Stimulated activated memory B cell treated with anti-CD40 and anti-IgM and Interleukin-4, amounts not matched to agents 10 μg/mL and 1 μg/mL and 100 μg/mL, for 72 hours (primary cell): ENCODE measurements around the gene KLHDC4.
"Not testable (repeated sequence)": the region's sequence is repeated elsewhere in the genome, so short reads cannot be mapped to it uniquely, and the experiment has no call there.

ENCODE experiments used
- ATAC-seq: fragments of 150-1000 bp; cut with Tn5 transposase; 2 replicates; pipeline ENCODE4 v1.10.0; 2021
- H3K27ac Mint-ChIP-seq: one replicate; pipeline ENCODE4 v1.8.0; 2022; ENCODE audit warnings: mild to moderate bottlenecking, mixed read lengths
- H3K27me3 Mint-ChIP-seq: one replicate; pipeline ENCODE4 v1.8.0; 2022; ENCODE audit warnings: mixed read lengths
- H3K36me3 Mint-ChIP-seq: one replicate; pipeline ENCODE4 v1.8.0; 2022; ENCODE audit warnings: mixed read lengths
- H3K4me1 Mint-ChIP-seq: one replicate; pipeline ENCODE4 v1.8.0; 2022; ENCODE audit warnings: mixed read lengths
- H3K4me3 Mint-ChIP-seq: one replicate; pipeline ENCODE4 v1.8.0; 2022; ENCODE audit warnings: mild to moderate bottlenecking, moderate library complexity, mixed read lengths
- H3K9me3 Mint-ChIP-seq: one replicate; pipeline ENCODE4 v1.8.0; 2022; ENCODE audit warnings: mixed read lengths

The KLHDC4 gene

DNA sequence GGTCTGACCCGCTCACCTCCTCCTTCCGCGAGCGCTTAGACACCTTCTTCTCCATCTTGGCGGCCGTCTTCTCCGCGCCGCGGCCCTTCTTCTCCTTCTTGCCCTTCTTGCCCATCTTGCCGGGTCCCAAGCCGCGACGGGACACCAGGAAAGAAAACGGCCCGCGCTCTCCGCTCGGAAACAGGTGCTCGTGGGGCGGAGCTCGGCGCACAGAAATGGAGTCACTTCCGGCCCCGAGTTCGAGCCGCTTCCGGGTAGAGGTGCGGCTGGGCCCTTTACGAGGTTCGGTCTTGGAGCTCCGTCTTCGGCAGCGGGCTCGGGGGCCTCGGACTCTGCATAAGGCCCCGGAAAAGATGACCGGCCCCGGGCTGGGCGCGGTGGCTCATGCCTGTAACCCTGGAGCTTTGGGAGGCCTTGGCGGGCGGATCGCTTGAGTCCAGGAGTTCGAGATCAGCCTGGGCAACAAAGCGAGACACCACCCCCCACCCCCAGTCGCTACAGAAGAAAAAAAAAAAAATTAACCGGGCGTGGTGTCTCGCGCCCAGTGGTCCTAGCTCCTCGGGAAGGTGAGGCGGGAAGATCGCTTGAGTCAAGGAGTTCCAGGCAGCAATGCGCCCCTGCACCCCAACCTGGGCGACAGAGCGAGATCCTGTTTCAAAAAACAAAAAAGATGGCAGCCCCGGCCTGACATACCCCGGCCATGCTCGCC lies at the start of gene KLHDC4:
Gene KLHDC4, minus strand, starts transcription at position 211 of the 709 bp plus-strand sequence. Its CDS starts 96 bp downstream, at position 115.
- H3K27me3 Mint-ChIP-seq = peaks cover 4% of the 10 kb centered on the region
- H3K4me3 Mint-ChIP-seq = peak within 1 kb of the TSS; percentile 93
- peaks cover 45% of the 10 kb centered on the region for H3K4me1 Mint-ChIP-seq
- peaks cover 9% of the 10 kb centered on the region for H3K36me3 Mint-ChIP-seq
- peak within 1 kb of the TSS; percentile 99 for H3K27ac Mint-ChIP-seq
- no peaks in the 10 kb centered on the region for H3K9me3 Mint-ChIP-seq
- ATAC-seq = peak; percentile 94

GRCh38 chr16:87815567-87815966 lies 49.8 kb upstream of the KLHDC4 start:
- peaks cover 6% of the 10 kb centered on the region for H3K9me3 Mint-ChIP-seq
- peaks cover 23% of the 10 kb centered on the region for H3K4me1 Mint-ChIP-seq
- H3K27me3 Mint-ChIP-seq = no peaks in the 10 kb centered on the region

DNA sequence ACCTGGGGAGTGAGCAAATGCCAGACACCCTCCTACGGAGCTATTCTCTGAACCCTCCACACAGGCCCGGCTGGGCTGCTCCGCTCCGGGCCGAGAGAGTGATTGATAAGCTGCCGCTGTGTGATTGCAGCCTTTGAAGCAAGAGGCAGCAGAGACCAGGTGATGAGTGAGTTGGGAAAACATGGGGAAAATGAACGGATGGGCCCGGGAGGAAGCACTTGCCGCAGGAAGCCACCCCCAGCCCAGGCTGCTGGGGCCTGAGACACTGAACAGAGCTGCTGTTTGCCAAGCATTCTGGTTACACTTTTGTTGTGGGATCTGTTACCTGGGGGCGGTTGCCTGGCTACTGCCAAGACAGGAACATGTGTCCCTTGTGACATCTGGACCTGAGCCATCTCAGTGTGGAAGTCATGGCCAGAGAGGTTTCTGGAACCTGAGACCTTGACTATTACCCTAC lies 46.4 kb upstream of the KLHDC4 start:
- Mint-ChIP-seq H3K9me3 (no peaks in the 10 kb centered on the region), H3K4me3 (no peak overlapping the region), H3K4me1 (peaks cover 51% of the 10 kb centered on the region), H3K27ac (peak overlapping the region; percentile 4), H3K27me3 (no peaks in the 10 kb centered on the region), H3K36me3 (no peaks in the 10 kb centered on the region)
- no peak for ATAC-seq

More at GRCh38 chr16:87815567-87815966, 49.8 kb upstream of the KLHDC4 start:
- no peak for ATAC-seq
- Mint-ChIP-seq H3K27ac (no peak overlapping the region), H3K4me3 (no peak overlapping the region), H3K36me3 (no peaks in the 10 kb centered on the region)

- Mint-ChIP-seq H3K4me3 (peak overlapping the region; percentile 35), H3K27ac (peak overlapping the region; percentile 90), H3K4me1 (peaks cover 59% of the 10 kb centered on the region)
- H3K27me3 Mint-ChIP-seq, H3K36me3 Mint-ChIP-seq, H3K9me3 Mint-ChIP-seq, ATAC-seq: not testable (repeated sequence)
These were observed 45.7 kb upstream of the KLHDC4 start for GRCh38 chr16:87811454-87811853.

DNA sequence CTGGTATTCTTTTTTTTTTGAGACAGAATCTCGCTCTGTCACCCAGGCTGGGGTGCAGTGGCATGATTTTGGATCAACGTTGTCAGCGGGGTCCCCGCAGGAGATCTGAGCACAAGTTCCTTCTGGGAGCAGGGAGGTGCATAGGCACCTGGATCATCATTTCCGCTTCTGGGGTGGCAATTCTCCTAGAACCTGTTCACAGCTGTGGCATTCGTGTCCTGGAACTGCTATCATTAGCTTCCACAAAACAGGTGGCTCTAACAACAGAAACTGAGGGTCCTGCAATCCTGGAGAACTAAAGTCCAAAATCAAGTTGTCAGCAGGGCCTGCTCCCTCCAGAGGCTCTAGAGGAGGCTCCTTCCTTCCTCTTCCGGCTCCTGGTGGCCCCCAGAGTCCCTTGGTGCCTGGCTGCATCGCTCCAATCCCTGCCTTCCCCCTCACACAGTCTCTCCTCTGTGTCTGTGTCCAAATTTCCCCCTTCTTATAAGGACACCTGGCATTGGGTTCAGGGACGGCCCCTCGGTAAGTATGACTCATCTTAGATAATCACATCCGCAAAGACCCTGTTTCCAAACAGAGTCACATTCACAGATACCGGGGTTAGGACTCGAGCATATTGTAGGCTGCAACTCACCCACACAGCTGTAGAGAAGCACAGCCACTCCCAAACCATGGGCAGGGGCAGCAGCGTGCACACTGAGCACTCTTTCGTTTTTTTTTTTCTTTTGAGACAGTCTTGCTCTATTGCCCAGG lies 43.5 kb upstream of the KLHDC4 start:
- Mint-ChIP-seq H3K27me3 (no peaks in the 10 kb centered on the region), H3K9me3 (no peaks in the 10 kb centered on the region), H3K36me3 (no peaks in the 10 kb centered on the region), H3K4me1 (peaks cover 66% of the 10 kb centered on the region), H3K4me3 (peak overlapping the region; percentile 55), H3K27ac (peak overlapping the region; percentile 90)
- peak; percentile 84 for ATAC-seq

- H3K4me3 Mint-ChIP-seq = no peak overlapping the region
- no peaks in the 10 kb centered on the region for H3K9me3 Mint-ChIP-seq
These were observed 42.3 kb upstream of the KLHDC4 start for GRCh38 chr16:87808108-87808507.

DNA sequence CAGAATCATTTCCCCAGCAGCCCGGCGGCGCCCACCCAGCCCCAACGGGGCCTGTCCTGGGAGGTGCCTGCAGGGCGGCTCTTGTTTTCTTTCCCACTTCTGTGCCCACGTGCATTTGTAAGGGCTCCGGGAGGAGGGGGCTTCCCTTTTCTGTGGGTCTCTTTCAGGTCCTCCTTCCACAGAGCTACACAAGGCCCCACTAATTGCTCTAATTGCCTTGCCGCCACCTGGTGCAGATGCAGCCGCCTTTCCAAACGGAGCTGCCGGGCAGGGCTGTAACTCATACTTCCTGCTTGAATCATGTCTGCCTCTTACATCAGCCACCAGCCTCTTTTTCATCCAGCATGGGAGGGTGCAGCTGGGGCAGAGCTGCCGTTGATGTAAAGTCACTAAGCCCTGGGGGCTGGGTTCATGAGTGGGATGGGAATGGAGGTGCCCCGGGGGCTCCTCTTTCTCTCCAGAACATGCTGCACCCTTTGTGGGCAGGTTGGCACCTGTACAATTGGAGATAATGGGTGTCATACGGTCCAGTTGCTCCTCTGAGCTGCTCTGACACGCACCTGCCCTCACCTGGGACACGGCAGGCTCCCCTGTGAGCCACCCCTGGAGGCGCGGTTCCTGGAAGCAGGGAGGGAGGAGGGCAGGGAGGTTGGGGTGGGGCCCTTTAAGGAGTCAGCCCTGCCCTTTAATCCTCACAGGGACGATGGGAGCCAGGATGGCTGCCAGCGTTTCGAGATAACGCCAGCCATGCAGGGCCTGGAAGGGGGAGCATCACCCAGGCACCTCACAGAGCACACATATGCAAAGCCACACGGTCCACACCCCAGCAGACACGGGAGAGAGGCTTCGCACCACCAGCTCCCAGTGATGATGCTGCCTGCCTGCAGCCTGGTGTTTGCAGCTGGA lies 41.1 kb upstream of the KLHDC4 start:
- H3K27me3 Mint-ChIP-seq = no peaks in the 10 kb centered on the region
- H3K4me3 Mint-ChIP-seq = peak overlapping the region; percentile 71
- H3K27ac Mint-ChIP-seq = peak overlapping the region; percentile 84
- H3K4me1 Mint-ChIP-seq = peaks cover 67% of the 10 kb centered on the region
- H3K9me3 Mint-ChIP-seq = no peaks in the 10 kb centered on the region
- ATAC-seq = peak; percentile 32
- H3K36me3 Mint-ChIP-seq = no peaks in the 10 kb centered on the region

More at GRCh38 chr16:87808108-87808507, 42.3 kb upstream of the KLHDC4 start:
- no peak for ATAC-seq
- Mint-ChIP-seq H3K27me3 (no peaks in the 10 kb centered on the region), H3K36me3 (no peaks in the 10 kb centered on the region), H3K27ac (peak overlapping the region; percentile 34), H3K4me1 (peaks cover 66% of the 10 kb centered on the region)

DNA sequence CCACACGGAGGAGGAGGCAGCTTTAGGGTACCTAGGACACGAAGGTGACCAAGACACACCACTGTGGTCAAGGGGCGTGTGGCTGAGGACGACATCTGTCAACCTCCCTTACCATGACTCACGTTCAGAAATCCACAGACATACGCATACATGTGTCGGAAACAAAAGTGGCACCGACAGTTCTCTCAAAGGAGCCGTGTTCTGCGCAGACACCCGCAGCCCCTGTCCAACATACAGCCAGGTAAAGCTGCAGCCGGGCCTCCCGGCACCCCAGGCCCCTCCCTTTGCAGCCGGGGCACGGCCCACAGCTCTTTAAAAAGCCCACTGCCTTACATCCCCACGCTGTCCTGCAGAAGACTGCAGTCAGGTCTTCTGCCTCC lies 40.5 kb upstream of the KLHDC4 start:
- Mint-ChIP-seq H3K27ac (peak overlapping the region; percentile 84), H3K4me1 (peaks cover 62% of the 10 kb centered on the region), H3K9me3 (no peaks in the 10 kb centered on the region), H3K27me3 (no peaks in the 10 kb centered on the region), H3K4me3 (peak overlapping the region; percentile 71), H3K36me3 (no peaks in the 10 kb centered on the region)
- no peak for ATAC-seq

GRCh38 chr16:87803385-87803784 lies 37.6 kb upstream of the KLHDC4 start:
- Mint-ChIP-seq H3K27ac (no peak overlapping the region), H3K4me1 (peaks cover 33% of the 10 kb centered on the region), H3K4me3 (no peak overlapping the region), H3K9me3 (no peaks in the 10 kb centered on the region), H3K36me3 (no peaks in the 10 kb centered on the region), H3K27me3 (no peaks in the 10 kb centered on the region)
- no peak for ATAC-seq

DNA sequence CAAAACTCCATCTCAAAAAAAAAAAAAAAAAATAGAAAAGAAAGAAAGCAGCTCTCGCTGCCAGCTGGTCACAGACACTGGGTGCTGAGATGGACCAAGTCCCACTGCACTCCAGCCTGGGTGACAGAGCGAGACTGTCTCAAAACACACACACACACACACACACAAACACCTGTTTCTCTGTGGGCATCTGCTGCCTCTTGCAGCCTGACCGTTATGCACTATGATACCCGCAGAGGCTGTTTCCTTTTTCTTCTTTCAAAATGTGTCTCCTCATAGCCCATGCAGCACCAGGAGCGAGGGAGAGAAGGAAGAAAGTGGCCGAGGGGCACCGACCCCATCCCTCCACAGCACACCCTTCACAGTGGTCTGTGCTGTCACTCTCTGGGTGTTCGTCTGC lies 36.9 kb upstream of the KLHDC4 start:
- peak; percentile 1 for ATAC-seq
- Mint-ChIP-seq H3K4me3 (no peak overlapping the region), H3K27me3 (no peaks in the 10 kb centered on the region), H3K27ac (peak overlapping the region; percentile 37), H3K4me1 (peaks cover 30% of the 10 kb centered on the region), H3K36me3 (no peaks in the 10 kb centered on the region), H3K9me3 (no peaks in the 10 kb centered on the region)

DNA sequence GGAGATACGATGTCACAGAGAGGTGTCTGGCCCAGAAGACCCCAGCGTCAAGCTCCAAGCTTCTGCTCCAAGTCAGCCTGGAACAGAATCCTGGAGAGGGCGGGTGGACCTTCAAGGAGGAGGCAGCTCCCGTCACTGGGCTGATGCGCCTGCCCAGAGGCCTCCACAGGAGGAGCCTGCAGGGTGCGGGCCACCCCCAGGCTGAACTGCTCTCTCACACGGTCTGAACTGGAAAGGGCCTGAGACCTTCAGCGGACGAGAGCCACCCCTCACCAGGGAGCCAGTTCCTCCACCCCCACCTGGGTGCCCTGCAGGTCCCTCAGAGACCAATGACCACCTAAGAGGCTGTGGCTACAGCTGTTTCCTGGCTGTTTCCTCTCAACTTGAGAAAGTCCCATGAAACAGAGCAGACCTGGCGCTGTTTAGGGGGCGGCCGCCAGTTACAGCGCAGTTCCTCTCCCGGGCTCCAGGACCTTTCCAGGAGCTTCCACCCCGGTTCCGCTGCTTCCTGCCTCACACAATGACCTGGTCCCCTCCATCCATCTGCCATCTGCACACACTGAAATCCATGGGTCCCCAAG lies 36.0 kb upstream of the KLHDC4 start:
- Mint-ChIP-seq H3K9me3 (no peaks in the 10 kb centered on the region), H3K4me1 (peaks cover 22% of the 10 kb centered on the region), H3K36me3 (no peaks in the 10 kb centered on the region), H3K4me3 (no peak overlapping the region), H3K27me3 (no peaks in the 10 kb centered on the region), H3K27ac (peak overlapping the region; percentile 37)
- ATAC-seq = no peak

GRCh38 chr16:87800497-87800896 lies 34.7 kb upstream of the KLHDC4 start:
- H3K27me3 Mint-ChIP-seq = no peaks in the 10 kb centered on the region
- H3K9me3 Mint-ChIP-seq = no peaks in the 10 kb centered on the region
- ATAC-seq = no peak
- H3K36me3 Mint-ChIP-seq = no peaks in the 10 kb centered on the region
- H3K4me3 Mint-ChIP-seq = no peak overlapping the region
- no peak overlapping the region for H3K27ac Mint-ChIP-seq
- peaks cover 12% of the 10 kb centered on the region for H3K4me1 Mint-ChIP-seq

- Mint-ChIP-seq H3K4me1 (no peaks in the 10 kb centered on the region), H3K36me3 (no peaks in the 10 kb centered on the region), H3K4me3 (no peak overlapping the region), H3K27ac (no peak overlapping the region), H3K9me3 (no peaks in the 10 kb centered on the region), H3K27me3 (no peaks in the 10 kb centered on the region)
- ATAC-seq = no peak
These were observed 29.6 kb upstream of the KLHDC4 start for GRCh38 chr16:87795336-87795735.

DNA sequence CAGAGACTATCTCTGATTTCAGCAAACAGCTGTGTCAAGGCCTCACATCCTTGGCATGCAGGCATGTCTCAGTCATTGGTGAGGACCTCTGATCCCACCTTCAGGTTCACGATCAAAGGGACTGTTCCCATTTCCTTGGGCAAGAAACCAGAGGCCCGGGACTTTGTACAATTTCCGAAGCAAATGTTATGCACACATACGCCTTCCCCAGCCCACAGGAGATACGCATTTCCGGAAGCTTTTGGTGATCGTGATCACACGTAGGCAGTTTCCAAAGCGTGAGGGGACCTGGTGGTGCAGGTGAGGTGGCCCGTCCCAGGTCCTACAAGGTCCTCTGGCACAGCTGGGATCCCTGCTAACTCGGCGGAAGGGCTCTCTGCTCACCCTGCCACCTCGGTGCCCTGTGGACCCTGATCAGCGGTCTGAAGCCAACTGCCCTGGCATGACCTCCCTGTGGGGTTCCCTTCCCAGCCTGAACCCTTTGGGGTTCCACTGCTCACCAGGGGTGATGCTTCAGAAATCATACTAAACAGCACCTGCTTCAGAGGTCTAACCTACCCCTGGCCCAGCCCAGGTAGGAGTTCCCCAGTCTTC lies 28.8 kb upstream of the KLHDC4 start:
- no peak for ATAC-seq
- H3K4me1 Mint-ChIP-seq = no peaks in the 10 kb centered on the region
- no peak overlapping the region for H3K27ac Mint-ChIP-seq
- H3K4me3 Mint-ChIP-seq = no peak overlapping the region
- no peaks in the 10 kb centered on the region for H3K9me3 Mint-ChIP-seq
- no peaks in the 10 kb centered on the region for H3K36me3 Mint-ChIP-seq
- no peaks in the 10 kb centered on the region for H3K27me3 Mint-ChIP-seq
